ENCODE measurements around the gene B4GALT2. TPM values are rescaled to one million over a fixed set of nuclear protein-coding genes. Genes with fewer than 3 reads are reported as not detected.

The B4GALT2 gene
- total and polyA plus RNA-seq, 9 of the 15 experiments (the other 6 are each of a cell fraction or from before 2014, with no cell fraction given): 1.3 to 86.8 (median 43.8) TPM

DNA sequence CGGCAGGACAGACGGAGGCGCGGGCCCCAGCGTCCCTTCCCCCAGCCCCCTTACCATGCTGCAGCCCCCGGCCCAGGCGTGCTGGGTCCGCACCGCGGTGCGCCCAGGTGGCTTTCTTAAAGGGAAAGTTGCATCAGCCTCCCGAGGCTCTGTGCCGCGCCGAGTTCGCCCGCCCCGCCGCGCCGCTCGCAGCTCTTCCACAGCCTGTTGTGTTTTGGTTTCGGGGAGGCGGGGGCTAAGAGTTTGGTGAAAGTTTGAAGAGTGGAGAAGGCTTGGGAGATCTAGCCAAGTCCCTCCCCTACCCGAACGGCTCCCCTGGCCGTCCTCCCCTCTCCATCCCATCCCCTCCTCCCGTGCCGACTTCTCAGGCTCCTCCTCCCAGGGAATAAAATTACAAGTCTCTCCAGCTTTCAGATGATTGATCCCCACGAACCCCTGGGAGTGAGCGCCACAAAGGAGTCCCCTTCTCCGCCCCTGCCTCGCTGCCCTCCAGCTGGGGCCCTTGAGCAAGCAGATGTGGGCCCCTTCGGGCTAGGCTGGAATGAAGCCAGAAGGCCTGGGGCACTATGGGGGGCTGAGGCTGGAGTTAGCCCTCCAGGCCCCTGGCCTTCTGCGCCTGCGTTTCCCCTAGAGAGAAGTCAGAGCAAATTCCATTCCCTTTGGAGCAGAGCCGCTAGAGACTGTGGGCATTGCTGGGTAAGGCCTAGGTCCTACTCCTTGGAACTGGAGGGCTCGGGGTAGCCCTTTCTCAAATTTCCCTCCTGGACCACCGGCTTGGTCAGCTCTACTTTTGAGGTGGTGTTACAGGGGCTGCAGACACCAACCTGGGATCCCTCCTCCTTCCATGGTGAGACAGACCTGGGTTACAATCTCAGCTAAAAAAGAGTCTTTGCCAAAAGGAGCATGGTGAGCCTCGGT lies 52.5 kb downstream of the B4GALT2 start, which contains the start of gene SLC6A9 (continued):
- TF ChIP-seq MAX (CRISPR knock-in tag; IDR thresholded peaks at IDR 0.05): no peak; the same call in none of the 2 replicates
- TF ChIP-seq ZBTB7A (IDR thresholded peaks at IDR 0.05; ENCODE audit: borderline replicate concordance, control insufficient read depth, low read depth, low read length): no peak; the same call in 1 of the 2 replicates
- TF ChIP-seq HDAC6 (IDR thresholded peaks at IDR 0.05; ENCODE audit: low read depth, low read length): no peak
- no peak for TF ChIP-seq GTF2B (IDR thresholded peaks at IDR 0.05; ENCODE audit: extremely low read depth, insufficient read length)
- no peak for TF ChIP-seq ZNF609 (CRISPR knock-in tag; IDR thresholded peaks at IDR 0.05; ENCODE audit: borderline replicate concordance)
- no peak for TF ChIP-seq KLF16 (IDR thresholded peaks at IDR 0.05)
- no peak for TF ChIP-seq SIN3B (IDR thresholded peaks at IDR 0.05; ENCODE audit: low read depth)
- no peak for TF ChIP-seq PHTF2 (CRISPR knock-in tag; IDR thresholded peaks at IDR 0.05)
- TF ChIP-seq ZNF384 (IDR thresholded peaks at IDR 0.05; ENCODE audit: low read depth, low read length): no peak
- TF ChIP-seq, protein P1, sequence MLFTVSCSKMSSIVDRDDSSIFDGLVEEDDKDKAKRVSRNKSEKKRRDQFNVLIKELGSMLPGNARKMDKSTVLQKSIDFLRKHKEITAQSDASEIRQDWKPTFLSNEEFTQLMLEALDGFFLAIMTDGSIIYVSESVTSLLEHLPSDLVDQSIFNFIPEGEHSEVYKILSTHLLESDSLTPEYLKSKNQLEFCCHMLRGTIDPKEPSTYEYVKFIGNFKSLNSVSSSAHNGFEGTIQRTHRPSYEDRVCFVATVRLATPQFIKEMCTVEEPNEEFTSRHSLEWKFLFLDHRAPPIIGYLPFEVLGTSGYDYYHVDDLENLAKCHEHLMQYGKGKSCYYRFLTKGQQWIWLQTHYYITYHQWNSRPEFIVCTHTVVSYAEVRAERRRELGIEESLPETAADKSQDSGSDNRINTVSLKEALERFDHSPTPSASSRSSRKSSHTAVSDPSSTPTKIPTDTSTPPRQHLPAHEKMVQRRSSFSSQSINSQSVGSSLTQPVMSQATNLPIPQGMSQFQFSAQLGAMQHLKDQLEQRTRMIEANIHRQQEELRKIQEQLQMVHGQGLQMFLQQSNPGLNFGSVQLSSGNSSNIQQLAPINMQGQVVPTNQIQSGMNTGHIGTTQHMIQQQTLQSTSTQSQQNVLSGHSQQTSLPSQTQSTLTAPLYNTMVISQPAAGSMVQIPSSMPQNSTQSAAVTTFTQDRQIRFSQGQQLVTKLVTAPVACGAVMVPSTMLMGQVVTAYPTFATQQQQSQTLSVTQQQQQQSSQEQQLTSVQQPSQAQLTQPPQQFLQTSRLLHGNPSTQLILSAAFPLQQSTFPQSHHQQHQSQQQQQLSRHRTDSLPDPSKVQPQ (CRISPR knock-in tag; IDR thresholded peaks at IDR 0.05; ENCODE audit: borderline replicate concordance): no peak
- no peak for TF ChIP-seq ZNF695 (CRISPR knock-in tag; IDR thresholded peaks at IDR 0.05)
- TF ChIP-seq SUPT5H (IDR thresholded peaks at IDR 0.05): no peak; the same call in 1 of the 2 replicates
- TF ChIP-seq, protein P2, sequence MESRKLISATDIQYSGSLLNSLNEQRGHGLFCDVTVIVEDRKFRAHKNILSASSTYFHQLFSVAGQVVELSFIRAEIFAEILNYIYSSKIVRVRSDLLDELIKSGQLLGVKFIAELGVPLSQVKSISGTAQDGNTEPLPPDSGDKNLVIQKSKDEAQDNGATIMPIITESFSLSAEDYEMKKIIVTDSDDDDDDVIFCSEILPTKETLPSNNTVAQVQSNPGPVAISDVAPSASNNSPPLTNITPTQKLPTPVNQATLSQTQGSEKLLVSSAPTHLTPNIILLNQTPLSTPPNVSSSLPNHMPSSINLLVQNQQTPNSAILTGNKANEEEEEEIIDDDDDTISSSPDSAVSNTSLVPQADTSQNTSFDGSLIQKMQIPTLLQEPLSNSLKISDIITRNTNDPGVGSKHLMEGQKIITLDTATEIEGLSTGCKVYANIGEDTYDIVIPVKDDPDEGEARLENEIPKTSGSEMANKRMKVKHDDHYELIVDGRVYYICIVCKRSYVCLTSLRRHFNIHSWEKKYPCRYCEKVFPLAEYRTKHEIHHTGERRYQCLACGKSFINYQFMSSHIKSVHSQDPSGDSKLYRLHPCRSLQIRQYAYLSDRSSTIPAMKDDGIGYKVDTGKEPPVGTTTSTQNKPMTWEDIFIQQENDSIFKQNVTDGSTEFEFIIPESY (CRISPR knock-in tag; IDR thresholded peaks at IDR 0.05): no peak
- TF ChIP-seq, protein P3, sequence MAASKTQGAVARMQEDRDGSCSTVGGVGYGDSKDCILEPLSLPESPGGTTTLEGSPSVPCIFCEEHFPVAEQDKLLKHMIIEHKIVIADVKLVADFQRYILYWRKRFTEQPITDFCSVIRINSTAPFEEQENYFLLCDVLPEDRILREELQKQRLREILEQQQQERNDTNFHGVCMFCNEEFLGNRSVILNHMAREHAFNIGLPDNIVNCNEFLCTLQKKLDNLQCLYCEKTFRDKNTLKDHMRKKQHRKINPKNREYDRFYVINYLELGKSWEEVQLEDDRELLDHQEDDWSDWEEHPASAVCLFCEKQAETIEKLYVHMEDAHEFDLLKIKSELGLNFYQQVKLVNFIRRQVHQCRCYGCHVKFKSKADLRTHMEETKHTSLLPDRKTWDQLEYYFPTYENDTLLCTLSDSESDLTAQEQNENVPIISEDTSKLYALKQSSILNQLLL (CRISPR knock-in tag; IDR thresholded peaks at IDR 0.05; ENCODE audit: borderline replicate concordance): no peak

Measured in K562 (cell line).